ENCODE results near the gene NKD2.

The NKD2 gene

DNA sequence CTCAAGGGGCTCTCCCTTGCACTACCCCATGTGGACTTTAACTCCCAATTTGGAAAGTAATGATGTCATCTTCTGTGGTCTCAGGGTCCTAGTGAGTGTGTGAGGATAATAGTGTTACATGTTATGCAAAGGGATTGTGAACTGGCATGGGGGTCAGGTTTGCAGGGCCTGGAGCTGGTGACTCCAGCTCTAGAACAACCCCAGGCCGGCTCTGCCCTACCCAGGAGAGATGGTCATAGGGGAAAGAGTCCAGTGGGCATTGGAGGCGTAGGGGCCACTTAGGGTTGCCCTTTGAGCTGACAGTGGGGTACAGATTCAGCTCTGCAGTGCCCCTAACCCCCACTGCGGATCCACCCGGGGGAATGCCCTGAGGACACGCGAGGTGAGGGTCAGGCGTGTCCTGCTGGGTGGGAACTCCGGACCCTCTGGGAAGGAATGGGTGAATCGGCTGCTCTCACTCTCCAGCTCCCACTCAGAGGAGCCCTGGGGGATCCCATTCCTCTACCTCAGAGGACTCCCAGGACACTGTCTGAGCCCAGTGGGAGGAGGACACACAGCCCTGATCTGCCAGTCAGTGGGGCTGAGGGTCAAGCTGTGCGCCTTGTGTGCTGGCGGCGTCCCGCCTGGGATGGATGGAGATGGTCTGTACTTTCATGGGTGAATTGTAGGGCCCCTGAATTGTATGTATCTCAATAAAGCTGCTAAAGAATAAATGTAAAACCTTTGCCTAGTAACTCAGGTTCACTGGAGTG, 2.5 kb upstream of the NKD2 start:
- H3K4me3 ChIP-seq (ENCODE audit: low read depth, low read length): no peak overlapping the region
- TF ChIP-seq, protein P1, sequence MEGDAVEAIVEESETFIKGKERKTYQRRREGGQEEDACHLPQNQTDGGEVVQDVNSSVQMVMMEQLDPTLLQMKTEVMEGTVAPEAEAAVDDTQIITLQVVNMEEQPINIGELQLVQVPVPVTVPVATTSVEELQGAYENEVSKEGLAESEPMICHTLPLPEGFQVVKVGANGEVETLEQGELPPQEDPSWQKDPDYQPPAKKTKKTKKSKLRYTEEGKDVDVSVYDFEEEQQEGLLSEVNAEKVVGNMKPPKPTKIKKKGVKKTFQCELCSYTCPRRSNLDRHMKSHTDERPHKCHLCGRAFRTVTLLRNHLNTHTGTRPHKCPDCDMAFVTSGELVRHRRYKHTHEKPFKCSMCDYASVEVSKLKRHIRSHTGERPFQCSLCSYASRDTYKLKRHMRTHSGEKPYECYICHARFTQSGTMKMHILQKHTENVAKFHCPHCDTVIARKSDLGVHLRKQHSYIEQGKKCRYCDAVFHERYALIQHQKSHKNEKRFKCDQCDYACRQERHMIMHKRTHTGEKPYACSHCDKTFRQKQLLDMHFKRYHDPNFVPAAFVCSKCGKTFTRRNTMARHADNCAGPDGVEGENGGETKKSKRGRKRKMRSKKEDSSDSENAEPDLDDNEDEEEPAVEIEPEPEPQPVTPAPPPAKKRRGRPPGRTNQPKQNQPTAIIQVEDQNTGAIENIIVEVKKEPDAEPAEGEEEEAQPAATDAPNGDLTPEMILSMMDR (IDR thresholded peaks at IDR 0.05; ENCODE audit: borderline replicate concordance, insufficient read depth, low read depth, low read length): no peak

DNA sequence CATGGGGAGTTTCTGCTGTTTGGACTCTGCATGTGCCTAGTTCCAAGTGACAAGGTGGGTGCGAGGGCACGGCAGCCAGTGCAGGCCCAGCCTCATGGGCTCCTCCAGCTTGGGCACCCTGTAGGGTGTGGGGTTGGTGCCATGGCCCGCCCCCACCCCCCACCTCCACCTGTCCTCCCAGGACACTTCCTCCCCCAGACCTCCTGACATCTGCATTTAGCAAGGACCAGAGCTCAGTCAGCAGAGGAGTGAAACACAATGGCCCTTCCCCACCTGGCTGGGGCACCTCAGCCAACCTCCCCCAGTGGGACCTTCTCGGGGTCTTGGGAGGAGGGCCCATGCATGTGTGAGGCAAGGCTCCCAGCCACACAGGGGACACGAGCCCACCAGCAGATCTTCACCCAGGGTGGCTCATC, 1.9 kb upstream of the NKD2 start:
- no peak overlapping the region for H3K4me3 ChIP-seq (ENCODE audit: low read depth, low read length)
- TF ChIP-seq, protein P1 (IDR thresholded peaks at IDR 0.05; ENCODE audit: borderline replicate concordance, insufficient read depth, low read depth, low read length): no peak

DNA sequence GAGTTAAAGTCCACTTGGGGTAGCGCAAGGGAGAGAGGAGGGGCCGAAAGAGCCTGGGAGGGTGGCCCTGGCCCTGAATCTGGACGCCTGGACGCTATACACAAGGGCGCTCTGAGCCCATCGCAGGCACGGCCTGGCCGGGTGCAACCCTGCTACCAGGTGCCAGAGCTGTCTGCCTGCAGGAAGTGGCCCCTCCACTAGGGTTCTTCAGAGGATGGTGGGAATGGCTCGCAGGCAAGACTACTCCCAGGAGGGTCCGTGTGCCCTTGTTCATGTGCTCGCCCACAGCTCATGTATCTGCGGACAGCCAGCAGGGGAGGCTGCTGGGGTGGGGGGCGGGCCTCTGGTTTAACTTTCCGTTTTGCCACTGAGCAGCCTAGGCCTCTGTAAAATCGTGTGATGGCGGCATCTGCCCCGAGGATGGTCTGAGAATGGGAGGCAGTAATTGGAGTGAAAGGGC, 1.4 kb upstream of the NKD2 start:
- H3K4me3 ChIP-seq (ENCODE audit: low read depth, low read length): no peak overlapping the region
- TF ChIP-seq, protein P1 (IDR thresholded peaks at IDR 0.05; ENCODE audit: borderline replicate concordance, insufficient read depth, low read depth, low read length): no peak

DNA sequence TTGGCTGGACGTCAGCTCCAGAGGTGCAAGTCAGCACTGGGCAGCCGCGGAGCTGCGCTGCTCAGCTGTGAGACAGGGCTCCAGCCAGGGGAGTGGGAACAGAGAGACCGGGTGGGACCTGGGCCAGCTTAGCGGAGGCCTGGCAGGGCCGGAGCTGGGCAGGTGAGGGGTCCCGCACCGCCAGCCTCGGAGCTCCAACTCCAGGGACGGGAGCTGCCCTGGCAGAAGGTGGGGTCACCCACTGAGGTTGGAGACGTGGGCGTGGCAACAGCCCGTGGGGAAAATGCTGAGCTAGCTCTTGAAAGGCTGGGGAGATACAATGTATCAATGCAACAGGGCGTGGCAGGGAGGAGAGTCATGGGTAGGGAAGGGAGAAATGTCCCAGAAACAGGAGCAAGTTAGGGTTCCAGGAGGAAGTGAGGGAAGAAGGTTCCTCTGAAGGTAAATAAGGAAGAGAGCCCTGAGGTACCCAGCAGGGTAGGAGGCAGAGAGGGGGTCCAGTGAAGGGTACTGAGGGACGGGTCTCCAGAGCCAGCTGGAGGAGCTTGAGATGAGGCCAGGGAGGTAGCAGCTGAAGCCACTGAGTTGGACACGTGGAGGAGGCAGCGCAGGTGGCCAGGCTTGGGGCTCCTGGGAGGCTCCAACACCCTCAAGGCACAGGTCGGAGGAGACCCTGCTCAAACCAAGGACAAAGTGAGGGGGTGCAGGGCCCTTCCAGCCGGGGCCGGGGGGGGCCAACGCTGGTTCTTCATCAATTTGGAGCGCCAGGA, 736 bp upstream of the NKD2 start:
- no peak overlapping the region for H3K4me3 ChIP-seq (ENCODE audit: low read depth, low read length)
- TF ChIP-seq, protein P1 (IDR thresholded peaks at IDR 0.05; ENCODE audit: borderline replicate concordance, insufficient read depth, low read depth, low read length): no peak

DNA sequence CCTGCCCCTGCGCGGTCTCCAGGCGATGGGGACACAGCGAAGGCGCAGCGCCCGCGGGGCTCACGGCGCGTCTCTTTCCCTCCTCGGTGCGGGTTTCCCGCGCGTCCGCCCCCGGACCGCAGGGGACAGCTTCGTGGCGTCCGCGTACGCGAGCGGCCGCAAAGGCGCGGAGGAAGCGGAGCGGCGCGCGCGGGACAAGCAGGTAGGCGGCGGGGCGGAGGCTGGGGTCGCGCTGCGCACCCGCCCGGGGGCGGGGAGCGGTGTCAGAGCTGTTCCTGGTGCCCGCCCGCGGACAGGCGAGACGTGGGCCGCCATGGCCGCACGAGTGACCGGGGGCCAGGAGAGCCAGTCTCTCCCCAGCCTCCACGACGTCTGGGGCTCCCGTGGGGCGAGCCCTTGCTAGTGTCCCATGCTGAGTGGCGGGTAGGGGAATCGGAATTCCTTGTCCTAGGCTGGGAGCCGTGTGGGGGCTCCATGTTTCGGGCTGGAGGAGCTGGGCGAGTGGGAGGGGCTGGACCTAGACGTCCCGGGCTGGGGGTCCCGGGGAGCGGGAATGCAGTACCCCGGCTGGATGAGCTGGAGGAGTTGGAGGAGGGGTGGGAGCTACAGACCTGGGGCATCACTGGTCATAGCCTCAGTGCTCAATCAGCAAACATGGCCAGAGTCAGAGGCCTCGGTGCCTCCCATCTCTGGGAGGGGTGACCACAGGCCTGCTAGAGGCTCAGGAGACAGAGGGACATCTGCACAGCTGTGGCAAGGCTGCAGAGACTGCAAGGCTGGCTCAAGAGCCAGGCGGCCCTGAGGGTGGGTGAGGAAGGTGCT, 968 bp downstream of the NKD2 start:
- TF ChIP-seq, protein P1 (IDR thresholded peaks at IDR 0.05; ENCODE audit: borderline replicate concordance, insufficient read depth, low read depth, low read length): no peak
- H3K4me3 ChIP-seq (ENCODE audit: low read depth, low read length): no peak overlapping the region

DNA sequence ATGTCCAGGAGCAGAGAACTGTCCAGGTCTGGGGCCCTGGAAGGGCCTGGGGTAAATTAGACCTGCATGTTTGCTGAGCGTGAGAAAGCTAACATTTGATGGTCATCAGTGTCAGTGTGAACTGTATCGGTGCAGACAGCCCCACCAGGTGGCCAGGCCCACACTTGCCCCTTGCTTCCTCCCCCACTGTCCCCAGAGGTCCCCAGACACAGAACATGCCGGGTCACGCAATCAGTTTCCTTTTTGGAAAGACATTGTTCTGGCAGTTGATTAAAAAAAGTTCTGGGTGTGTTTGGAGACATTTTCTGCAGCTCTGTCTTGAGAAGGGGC, 1.5 kb downstream of the NKD2 start:
- no peak overlapping the region for H3K4me3 ChIP-seq (ENCODE audit: low read depth, low read length)
- TF ChIP-seq, protein P1 (IDR thresholded peaks at IDR 0.05; ENCODE audit: borderline replicate concordance, insufficient read depth, low read depth, low read length): no peak

All from GM12875 (cell line).